Caco-2 (cell line): Measurements from ENCODE around the gene PAPPA. TPM values are rescaled to one million over a fixed set of nuclear protein-coding genes. Genes with fewer than 3 reads are reported as not detected.

Source experiments
- BruUV-seq: library from RNA; stranded (reverse); fragments of 400-500 nt; replicated peaks from 2 replicates; lab custom pipeline; 2021; lab: Mats Ljungman, UMichigan
- CTCF ChIA-PET: fragments of 300-600 bp; sonication (Branson Sonifier 250); formaldehyde crosslinking; loops from one replicate; lab custom pipeline; 2022; ENCODE audit warnings: antibody characterized with exemption; lab: Charles Lee
- POLR2A ChIA-PET: fragments of 300-600 bp; sonication (Branson Sonifier 250); formaldehyde crosslinking; loops from one replicate; lab custom pipeline; 2022; ENCODE audit warnings: antibody characterized with exemption; lab: Charles Lee
- DNase-seq, 2 experiments: peaks; one replicate each; pipeline versions ENCODE4 v3.0.0 to v3.0.0-alpha.2; 2020 to 2022
- H3K27me3 ChIP-seq: replicated peaks from 2 replicates; pipeline ENCODE4 v1.6.0; 2011; ENCODE audit warnings: low read length; ENCODE audit not compliant: control insufficient read depth, insufficient read depth
- H3K36me3 ChIP-seq: 2 replicates; pipeline ENCODE4 v1.5.1; 2011; ENCODE audit warnings: low read length; ENCODE audit not compliant: control insufficient read depth, insufficient read depth
- H3K4me1 ChIP-seq: fragments of 250-450 bp; sonication (Bioruptor Pico); 2 replicates; pipeline ENCODE4 v1.5.1; 2020; ENCODE audit warnings: mild to moderate bottlenecking
- H3K4me3 ChIP-seq: 2 replicates; pipeline ENCODE4 v1.5.1; 2011; ENCODE audit warnings: low read depth, mild to moderate bottlenecking, control low read depth, low read length
- H3K9me3 ChIP-seq: fragments of 250-450 bp; sonication (Bioruptor Pico); 2 replicates; pipeline ENCODE4 v1.5.1; 2020; ENCODE audit warnings: mild to moderate bottlenecking, moderate library complexity
- H3K27ac Mint-ChIP-seq: one replicate; pipeline ENCODE4 v1.8.0; 2022; ENCODE audit warnings: mixed read lengths; ENCODE audit not compliant: unreplicated experiment
- H3K27me3 Mint-ChIP-seq: one replicate; pipeline ENCODE4 v1.8.0; 2022; ENCODE audit warnings: mixed read lengths; ENCODE audit not compliant: insufficient read depth, unreplicated experiment
- H3K36me3 Mint-ChIP-seq: one replicate; pipeline ENCODE4 v1.8.0; 2022; ENCODE audit warnings: mild to moderate bottlenecking, mixed read lengths; ENCODE audit not compliant: insufficient read depth, unreplicated experiment
- H3K4me1 Mint-ChIP-seq: one replicate; pipeline ENCODE4 v1.8.0; 2022; ENCODE audit warnings: low read depth, mixed read lengths; ENCODE audit not compliant: unreplicated experiment
- H3K4me3 Mint-ChIP-seq: one replicate; pipeline ENCODE4 v1.8.0; 2022; ENCODE audit warnings: mild to moderate bottlenecking, moderate library complexity, mixed read lengths; ENCODE audit not compliant: unreplicated experiment
- H3K9me3 Mint-ChIP-seq: one replicate; pipeline ENCODE4 v1.8.0; 2022; ENCODE audit warnings: mixed read lengths; ENCODE audit not compliant: unreplicated experiment
- intact Hi-C: fragments of 100-400 bp; cut with micrococcal nuclease; formaldehyde crosslinking; loops from one replicate; pipeline ENCODE4 v1.10.0; 2022; ENCODE audit not compliant: unreplicated experiment
- total RNA-seq: library from RNA; stranded (reverse); gene quantifications from 2 replicates; pipeline ENCODE4 v1.2.3, GENCODE V29; 2022
- TF ChIP-seq, protein P1 (sequence below), 2 experiments: fragments of 200-600 bp in 1 of 2; IDR thresholded peaks; 1 replicate in 1 of 2; 2 replicates in 1 of 2; pipeline versions ENCODE4 v1.5.1 to v1.8.0; 2011 to 2022; ENCODE audit warnings: antibody characterized with exemption in 1 of 2, control low read depth in 1 of 2, inconsistent platforms in 1 of 2, low read depth in 1 of 2, low read length in 1 of 2, mild to moderate bottlenecking in 1 of 2, moderate library complexity in 1 of 2; ENCODE audit not compliant: insufficient read depth in 1 of 2, severe bottlenecking in 1 of 2, unreplicated experiment in 1 of 2

Gene PAPPA
- total RNA-seq, 1 experiment from 2014 or later, result not detected

DNA sequence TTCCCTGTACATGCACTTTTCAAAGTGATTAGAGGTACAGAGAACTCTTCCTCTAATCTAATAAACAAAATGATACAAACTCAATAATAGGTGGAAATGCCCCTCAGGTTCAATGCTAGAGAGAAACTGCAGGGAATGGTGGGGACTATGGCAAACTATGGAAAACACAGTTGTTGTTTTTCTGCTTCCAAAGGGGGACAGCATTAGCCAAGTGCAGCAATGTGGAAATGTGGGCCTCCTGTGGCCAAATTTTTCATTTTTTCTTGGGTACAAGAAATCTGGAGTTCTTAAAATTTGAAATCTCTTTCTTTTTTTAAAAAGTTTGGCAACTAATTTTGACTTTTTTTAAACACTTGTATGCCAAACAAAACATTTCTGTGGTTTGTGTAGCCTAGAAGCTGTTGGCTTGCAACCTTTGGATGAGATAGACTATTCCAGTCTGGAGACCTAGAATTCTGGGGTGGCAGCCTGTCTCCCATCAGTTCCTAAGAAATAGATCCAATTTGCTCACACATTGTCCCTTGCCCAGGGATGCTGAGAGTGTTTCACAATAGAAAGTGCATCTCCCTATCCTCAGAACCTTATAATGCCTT, 218.6 kb downstream of the PAPPA start:
- H3K9me3 ChIP-seq, result no peaks in the 10 kb centered on the region
- TF ChIP-seq, protein P1, sequence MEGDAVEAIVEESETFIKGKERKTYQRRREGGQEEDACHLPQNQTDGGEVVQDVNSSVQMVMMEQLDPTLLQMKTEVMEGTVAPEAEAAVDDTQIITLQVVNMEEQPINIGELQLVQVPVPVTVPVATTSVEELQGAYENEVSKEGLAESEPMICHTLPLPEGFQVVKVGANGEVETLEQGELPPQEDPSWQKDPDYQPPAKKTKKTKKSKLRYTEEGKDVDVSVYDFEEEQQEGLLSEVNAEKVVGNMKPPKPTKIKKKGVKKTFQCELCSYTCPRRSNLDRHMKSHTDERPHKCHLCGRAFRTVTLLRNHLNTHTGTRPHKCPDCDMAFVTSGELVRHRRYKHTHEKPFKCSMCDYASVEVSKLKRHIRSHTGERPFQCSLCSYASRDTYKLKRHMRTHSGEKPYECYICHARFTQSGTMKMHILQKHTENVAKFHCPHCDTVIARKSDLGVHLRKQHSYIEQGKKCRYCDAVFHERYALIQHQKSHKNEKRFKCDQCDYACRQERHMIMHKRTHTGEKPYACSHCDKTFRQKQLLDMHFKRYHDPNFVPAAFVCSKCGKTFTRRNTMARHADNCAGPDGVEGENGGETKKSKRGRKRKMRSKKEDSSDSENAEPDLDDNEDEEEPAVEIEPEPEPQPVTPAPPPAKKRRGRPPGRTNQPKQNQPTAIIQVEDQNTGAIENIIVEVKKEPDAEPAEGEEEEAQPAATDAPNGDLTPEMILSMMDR (IDR thresholded peaks at IDR 0.05; ENCODE audit: insufficient read depth in 1 of 2, low read depth in 1 of 2, low read length in 1 of 2, severe bottlenecking in 1 of 2, unreplicated experiment in 1 of 2), result no peak
- Mint-ChIP-seq H3K4me1 (no peaks in the 10 kb centered on the region), H3K9me3 (no peaks in the 10 kb centered on the region), H3K27me3 (no peaks in the 10 kb centered on the region), H3K4me3 (no peak overlapping the region), H3K27ac (no peak overlapping the region), H3K36me3 (no peaks in the 10 kb centered on the region)
- POLR2A ChIA-PET, result no interaction called here
- H3K4me3 ChIP-seq, result no peak overlapping the region
- intact Hi-C loops, result no loop called here
- H3K27me3 ChIP-seq, result no peaks in the 10 kb centered on the region
- no peaks in the 10 kb centered on the region for H3K4me1 ChIP-seq
- no peak for DNase-seq
- no TSS peak for BruUV-seq
- CTCF ChIA-PET, result no interaction called here
- no peaks in the 10 kb centered on the region for H3K36me3 ChIP-seq

DNA sequence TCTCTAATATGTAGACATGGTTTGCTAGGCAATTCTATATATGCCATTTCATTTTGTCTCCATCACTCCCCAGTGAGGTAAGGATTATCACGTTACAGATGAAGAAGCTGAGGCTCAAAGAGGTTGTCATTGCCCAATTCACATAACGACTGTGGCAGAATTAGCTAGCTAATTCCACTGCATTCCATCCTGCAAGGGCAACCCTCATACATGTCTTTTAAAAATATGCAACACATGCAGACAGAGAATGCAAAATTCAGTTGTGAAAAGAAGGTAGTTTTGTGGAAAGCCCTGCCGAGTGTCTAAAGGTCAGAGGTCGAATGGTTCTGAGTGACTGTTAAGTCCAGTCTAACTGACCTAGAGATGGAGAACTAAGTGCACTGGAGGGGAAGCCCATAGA, 219.2 kb downstream of the PAPPA start:
- H3K27me3 Mint-ChIP-seq, result no peaks in the 10 kb centered on the region
- Histone ChIP-seq H3K4me1 (no peaks in the 10 kb centered on the region), H3K36me3 (no peaks in the 10 kb centered on the region), H3K4me3 (no peak overlapping the region), H3K27me3 (no peaks in the 10 kb centered on the region), H3K9me3 (no peaks in the 10 kb centered on the region)
- no peaks in the 10 kb centered on the region for H3K36me3 Mint-ChIP-seq
- BruUV-seq, result no TSS peak
- H3K27ac Mint-ChIP-seq, result no peak overlapping the region
- TF ChIP-seq, protein P1 (IDR thresholded peaks at IDR 0.05; ENCODE audit: insufficient read depth in 1 of 2, low read depth in 1 of 2, low read length in 1 of 2, severe bottlenecking in 1 of 2, unreplicated experiment in 1 of 2), result no peak
- H3K4me1 Mint-ChIP-seq, result no peaks in the 10 kb centered on the region
- intact Hi-C loops, result no loop called here
- no peak for DNase-seq
- POLR2A ChIA-PET, result no interaction called here
- H3K4me3 Mint-ChIP-seq, result no peak overlapping the region
- no peaks in the 10 kb centered on the region for H3K9me3 Mint-ChIP-seq
- CTCF ChIA-PET, result no interaction called here

DNA sequence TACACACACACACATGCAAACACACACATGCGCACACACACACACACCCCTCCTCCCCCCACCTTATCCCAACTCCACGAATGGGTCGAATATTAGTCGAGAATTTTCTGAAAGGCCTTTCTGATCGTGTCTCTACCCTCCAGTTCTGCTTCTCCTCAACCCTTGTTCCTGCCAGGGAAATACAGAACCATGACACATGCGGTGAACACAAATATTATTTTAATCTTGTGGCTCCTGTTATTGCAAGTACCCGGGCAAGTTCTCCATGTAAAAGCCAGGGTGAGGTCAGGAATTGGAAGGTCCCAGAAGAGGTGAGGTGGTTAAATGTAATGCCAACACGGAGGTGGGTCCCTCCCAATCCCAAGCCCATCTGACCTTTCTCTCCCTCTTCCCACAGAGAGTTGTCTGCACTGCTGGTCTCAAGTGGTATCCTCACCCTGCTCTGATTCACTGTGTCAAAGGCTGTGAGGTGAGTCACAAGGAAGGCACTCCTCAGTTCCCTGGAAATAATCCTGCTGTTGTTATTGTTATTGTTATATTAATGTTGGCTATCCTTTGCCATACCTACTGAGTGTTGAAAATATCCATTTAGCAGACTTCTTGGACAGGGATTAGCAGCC, 223.7 kb downstream of the PAPPA start:
- ChIA-PET CTCF (no interaction called here), POLR2A (no interaction called here)
- intact Hi-C loops, result no loop called here
- H3K27me3 Mint-ChIP-seq, result no peaks in the 10 kb centered on the region
- H3K27ac Mint-ChIP-seq, result no peak overlapping the region
- H3K9me3 ChIP-seq, result no peaks in the 10 kb centered on the region
- DNase-seq, result no peak
- no peaks in the 10 kb centered on the region for H3K27me3 ChIP-seq
- BruUV-seq, result no TSS peak
- no peaks in the 10 kb centered on the region for H3K36me3 Mint-ChIP-seq
- TF ChIP-seq, protein P1 (IDR thresholded peaks at IDR 0.05; ENCODE audit: insufficient read depth in 1 of 2, low read depth in 1 of 2, low read length in 1 of 2, severe bottlenecking in 1 of 2, unreplicated experiment in 1 of 2), result no peak
- H3K4me1 Mint-ChIP-seq, result no peaks in the 10 kb centered on the region
- H3K4me3 ChIP-seq, result no peak overlapping the region
- H3K36me3 ChIP-seq, result no peaks in the 10 kb centered on the region
- H3K4me1 ChIP-seq, result no peaks in the 10 kb centered on the region
- H3K9me3 Mint-ChIP-seq, result no peaks in the 10 kb centered on the region
- H3K4me3 Mint-ChIP-seq, result no peak overlapping the region
